C4-2B (cell line): ENCODE measurements around the gene CSMD2.

Source experiments
- CTCF ChIP-seq: fragments of 450-650 bp; conservative IDR thresholded peaks from 2 replicates; pipeline ENCODE4 v1.5.1; 2017; ENCODE audit warnings: mild to moderate bottlenecking
- ZFX ChIP-seq: fragments of 450-650 bp; IDR thresholded peaks from 2 replicates; pipeline ENCODE4 v1.6.1; 2017

- TF ChIP-seq CTCF (no peak), ZFX (no peak)
These were observed 37.7 kb downstream of the CSMD2 start for GRCh38 chr1:34127006-34128000.
